ENCODE data around the gene LAPTM5. TPM values are rescaled to one million over a fixed set of nuclear protein-coding genes. Genes with fewer than 3 reads are reported as not detected.

Gene LAPTM5
- total and polyA plus RNA-seq, 10 of the 15 experiments (the other 5 are each of a cell fraction or from before 2014, with no cell fraction given): 24.1 to 1,034 (median 687) TPM

DNA sequence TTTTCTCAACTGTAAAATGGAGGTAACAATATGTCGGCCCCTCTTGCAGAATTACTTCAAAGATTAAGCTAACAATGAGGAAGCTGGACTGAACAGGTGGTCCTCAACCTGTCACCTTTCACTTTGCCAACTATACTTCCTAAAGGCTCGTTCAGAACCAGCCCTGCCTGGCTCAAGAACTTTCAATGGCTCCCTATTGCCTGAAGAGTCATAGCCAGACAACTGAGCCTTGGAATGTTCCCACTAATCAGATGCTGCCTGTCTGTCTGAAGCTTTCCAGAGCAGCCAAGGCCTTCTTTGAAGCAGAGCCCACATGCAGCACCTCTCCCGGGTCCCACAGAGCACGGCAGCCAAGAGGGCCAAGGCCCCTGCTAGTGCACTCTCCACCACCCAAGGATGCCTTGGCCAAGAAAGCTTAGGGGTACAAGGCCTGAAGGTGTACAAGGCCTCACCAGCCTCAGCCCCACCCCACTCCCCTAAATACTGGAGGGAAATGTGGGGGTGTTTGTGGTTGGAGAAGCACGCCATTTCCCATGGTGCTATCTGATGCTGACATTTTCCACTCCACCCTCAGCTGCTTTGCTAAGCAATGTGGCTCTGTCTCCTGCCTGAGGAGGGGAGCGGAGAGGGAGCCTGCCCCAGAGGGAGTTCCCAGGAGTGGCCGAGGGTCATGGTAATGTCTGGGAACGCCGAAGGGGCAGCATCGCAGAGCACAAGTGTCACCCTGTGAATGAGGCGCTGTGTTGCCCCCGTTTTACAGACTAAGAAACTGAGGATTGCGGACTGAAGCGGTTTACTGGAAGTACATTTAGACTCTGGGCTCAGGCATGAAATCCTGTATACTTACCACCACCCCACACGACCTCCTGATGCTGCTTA, 8.2 kb upstream of the LAPTM5 start (continued):
- TF ChIP-seq MEF2A (IDR thresholded peaks at IDR 0.05; ENCODE audit: insufficient read depth, low read depth, low read length): 0 out of 2 replicates have a peak, but pooled peaks have one; percentile 35
- no peak for TF ChIP-seq SREBF2 (IDR thresholded peaks at IDR 0.05; ENCODE audit: low read length)
- no peak for TF ChIP-seq RCOR1 (conservative IDR thresholded peaks at IDR 0.05; ENCODE audit: low read depth, low read length)
- TF ChIP-seq NFYA (IDR thresholded peaks at IDR 0.05; ENCODE audit: borderline replicate concordance, low read depth, low read length): no peak
- peak; percentile 88 for TF ChIP-seq YY1 (IDR thresholded peaks at IDR 0.05; ENCODE audit: low read depth, low read length)
- peak; percentile 97 for TF ChIP-seq ZNF217 (IDR thresholded peaks at IDR 0.05)
- TF ChIP-seq, protein P1, sequence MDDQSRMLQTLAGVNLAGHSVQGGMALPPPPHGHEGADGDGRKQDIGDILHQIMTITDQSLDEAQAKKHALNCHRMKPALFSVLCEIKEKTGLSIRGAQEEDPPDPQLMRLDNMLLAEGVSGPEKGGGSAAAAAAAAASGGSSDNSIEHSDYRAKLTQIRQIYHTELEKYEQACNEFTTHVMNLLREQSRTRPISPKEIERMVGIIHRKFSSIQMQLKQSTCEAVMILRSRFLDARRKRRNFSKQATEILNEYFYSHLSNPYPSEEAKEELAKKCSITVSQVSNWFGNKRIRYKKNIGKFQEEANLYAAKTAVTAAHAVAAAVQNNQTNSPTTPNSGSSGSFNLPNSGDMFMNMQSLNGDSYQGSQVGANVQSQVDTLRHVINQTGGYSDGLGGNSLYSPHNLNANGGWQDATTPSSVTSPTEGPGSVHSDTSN (IDR thresholded peaks at IDR 0.05; ENCODE audit: insufficient replicate concordance, low read depth, low read length): no peak
- TF ChIP-seq, protein P2, sequence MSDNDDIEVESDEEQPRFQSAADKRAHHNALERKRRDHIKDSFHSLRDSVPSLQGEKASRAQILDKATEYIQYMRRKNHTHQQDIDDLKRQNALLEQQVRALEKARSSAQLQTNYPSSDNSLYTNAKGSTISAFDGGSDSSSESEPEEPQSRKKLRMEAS (IDR thresholded peaks at IDR 0.05; ENCODE audit: low read depth, low read length): 0 out of 2 replicates have a peak, but pooled peaks have one; percentile 0
- no peak for TF ChIP-seq KAT2A (conservative IDR thresholded peaks at IDR 0.05; ENCODE audit: control insufficient read depth, low read depth, low read length)

Measured in GM12878 (cell line).